GM23338 (cell line): ENCODE measurements around the gene DRICH1.

ENCODE experiments used
- CREB1 ChIP-seq: fragments of 250-450 bp; sonication (Bioruptor Pico); IDR thresholded peaks from 2 replicates; pipeline ENCODE4 v1.5.0; 2020; ENCODE audit warnings: low read depth, mild to moderate bottlenecking, moderate library complexity
- EZH2 ChIP-seq: fragments of 200-600 bp; sonication (generic); IDR thresholded peaks from one replicate; pipeline ENCODE4 v1.8.0; 2017; ENCODE audit warnings: antibody characterized with exemption, mild to moderate bottlenecking, low read depth; ENCODE audit not compliant: unreplicated experiment
- EZH2phosphoT487 ChIP-seq: fragments of 200-600 bp; sonication (generic); IDR thresholded peaks from one replicate; pipeline ENCODE4 v1.8.1; 2018; ENCODE audit warnings: antibody characterized with exemption; ENCODE audit not compliant: unreplicated experiment
- JUNB ChIP-seq: IDR thresholded peaks from one replicate; pipeline ENCODE4 v1.6.1; 2016; ENCODE audit warnings: antibody characterized with exemption; ENCODE audit not compliant: unreplicated experiment
- NANOG ChIP-seq: IDR thresholded peaks from 2 replicates; pipeline ENCODE4 v1.6.1; 2016; ENCODE audit warnings: antibody characterized with exemption, borderline replicate concordance
- POLR2AphosphoS5 ChIP-seq: IDR thresholded peaks from 2 replicates; pipeline ENCODE4 v1.6.1; 2016; ENCODE audit warnings: antibody characterized with exemption, low read depth
- ZNF331 ChIP-seq: fragments of 250-450 bp; sonication (Bioruptor Pico); IDR thresholded peaks from 2 replicates; pipeline ENCODE4 v1.5.0; 2020; ENCODE audit warnings: low read depth, mild to moderate bottlenecking, moderate library complexity
- TF ChIP-seq, protein P1 (sequence below), 2 experiments: fragments of 200-600 bp in 1 of 2; sonication (generic) in 1 of 2; conservative IDR thresholded peaks; 2 replicates each; pipeline versions ENCODE4 v1.5.1 to v1.6.1; 2016 to 2017; ENCODE audit warnings: antibody characterized with exemption in 2 of 2, low read depth in 2 of 2, mild to moderate bottlenecking in 2 of 2, moderate library complexity in 1 of 2
- TF ChIP-seq, protein P2 (sequence below): IDR thresholded peaks from one replicate; pipeline ENCODE4 v1.6.1; 2018; ENCODE audit warnings: antibody characterized with exemption; ENCODE audit not compliant: unreplicated experiment

DNA sequence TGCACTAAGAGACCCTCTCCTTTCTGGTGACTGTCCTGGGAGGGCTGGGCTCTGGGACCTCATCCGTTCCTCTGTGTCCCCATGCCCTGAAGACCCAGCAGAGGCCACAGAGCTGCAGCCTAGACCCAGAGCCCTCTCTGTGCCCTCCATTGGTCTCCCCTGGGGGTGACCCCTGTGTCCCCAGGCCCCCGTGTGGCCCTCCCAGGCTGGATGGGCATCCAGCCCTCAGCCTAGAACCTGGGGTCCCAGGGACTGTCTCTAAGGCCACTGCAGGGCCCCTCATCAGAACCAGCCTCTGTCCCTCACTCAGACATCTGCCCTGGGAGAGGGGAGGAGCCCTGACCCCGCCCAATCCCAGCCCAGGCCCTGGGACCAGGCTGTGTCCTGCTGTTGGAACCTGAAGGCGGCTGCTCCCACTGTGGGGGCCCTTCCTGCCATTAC is 57.7 kb downstream of the DRICH1 start:
- TF ChIP-seq, protein P1, sequence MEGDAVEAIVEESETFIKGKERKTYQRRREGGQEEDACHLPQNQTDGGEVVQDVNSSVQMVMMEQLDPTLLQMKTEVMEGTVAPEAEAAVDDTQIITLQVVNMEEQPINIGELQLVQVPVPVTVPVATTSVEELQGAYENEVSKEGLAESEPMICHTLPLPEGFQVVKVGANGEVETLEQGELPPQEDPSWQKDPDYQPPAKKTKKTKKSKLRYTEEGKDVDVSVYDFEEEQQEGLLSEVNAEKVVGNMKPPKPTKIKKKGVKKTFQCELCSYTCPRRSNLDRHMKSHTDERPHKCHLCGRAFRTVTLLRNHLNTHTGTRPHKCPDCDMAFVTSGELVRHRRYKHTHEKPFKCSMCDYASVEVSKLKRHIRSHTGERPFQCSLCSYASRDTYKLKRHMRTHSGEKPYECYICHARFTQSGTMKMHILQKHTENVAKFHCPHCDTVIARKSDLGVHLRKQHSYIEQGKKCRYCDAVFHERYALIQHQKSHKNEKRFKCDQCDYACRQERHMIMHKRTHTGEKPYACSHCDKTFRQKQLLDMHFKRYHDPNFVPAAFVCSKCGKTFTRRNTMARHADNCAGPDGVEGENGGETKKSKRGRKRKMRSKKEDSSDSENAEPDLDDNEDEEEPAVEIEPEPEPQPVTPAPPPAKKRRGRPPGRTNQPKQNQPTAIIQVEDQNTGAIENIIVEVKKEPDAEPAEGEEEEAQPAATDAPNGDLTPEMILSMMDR (conservative IDR thresholded peaks at IDR 0.05; ENCODE audit: low read depth in 2 of 2), result no peak
- no peak for TF ChIP-seq POLR2AphosphoS5
- TF ChIP-seq, protein P2, sequence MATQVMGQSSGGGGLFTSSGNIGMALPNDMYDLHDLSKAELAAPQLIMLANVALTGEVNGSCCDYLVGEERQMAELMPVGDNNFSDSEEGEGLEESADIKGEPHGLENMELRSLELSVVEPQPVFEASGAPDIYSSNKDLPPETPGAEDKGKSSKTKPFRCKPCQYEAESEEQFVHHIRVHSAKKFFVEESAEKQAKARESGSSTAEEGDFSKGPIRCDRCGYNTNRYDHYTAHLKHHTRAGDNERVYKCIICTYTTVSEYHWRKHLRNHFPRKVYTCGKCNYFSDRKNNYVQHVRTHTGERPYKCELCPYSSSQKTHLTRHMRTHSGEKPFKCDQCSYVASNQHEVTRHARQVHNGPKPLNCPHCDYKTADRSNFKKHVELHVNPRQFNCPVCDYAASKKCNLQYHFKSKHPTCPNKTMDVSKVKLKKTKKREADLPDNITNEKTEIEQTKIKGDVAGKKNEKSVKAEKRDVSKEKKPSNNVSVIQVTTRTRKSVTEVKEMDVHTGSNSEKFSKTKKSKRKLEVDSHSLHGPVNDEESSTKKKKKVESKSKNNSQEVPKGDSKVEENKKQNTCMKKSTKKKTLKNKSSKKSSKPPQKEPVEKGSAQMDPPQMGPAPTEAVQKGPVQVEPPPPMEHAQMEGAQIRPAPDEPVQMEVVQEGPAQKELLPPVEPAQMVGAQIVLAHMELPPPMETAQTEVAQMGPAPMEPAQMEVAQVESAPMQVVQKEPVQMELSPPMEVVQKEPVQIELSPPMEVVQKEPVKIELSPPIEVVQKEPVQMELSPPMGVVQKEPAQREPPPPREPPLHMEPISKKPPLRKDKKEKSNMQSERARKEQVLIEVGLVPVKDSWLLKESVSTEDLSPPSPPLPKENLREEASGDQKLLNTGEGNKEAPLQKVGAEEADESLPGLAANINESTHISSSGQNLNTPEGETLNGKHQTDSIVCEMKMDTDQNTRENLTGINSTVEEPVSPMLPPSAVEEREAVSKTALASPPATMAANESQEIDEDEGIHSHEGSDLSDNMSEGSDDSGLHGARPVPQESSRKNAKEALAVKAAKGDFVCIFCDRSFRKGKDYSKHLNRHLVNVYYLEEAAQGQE, result no peak
- TF ChIP-seq CREB1 (CRISPR knock-in tag), result no peak
- TF ChIP-seq EZH2, result no peak
- no peak for TF ChIP-seq EZH2phosphoT487
- no peak for TF ChIP-seq ZNF331
- no peak for TF ChIP-seq JUNB
- no peak for TF ChIP-seq NANOG
